ENCODE measurements around the gene RUSC2. TPM values are rescaled to one million over a fixed set of nuclear protein-coding genes. Genes with fewer than 3 reads are reported as not detected.

The RUSC2 gene
- polyA plus RNA-seq, 2 of the 4 experiments (the other 2 are of a cell fraction) = 15.9 to 21.2 TPM

GRCh38 chr9:35537913-35538312 lies 48.0 kb downstream of the RUSC2 start:
- ChIA-PET CTCF (interaction anchor here (1.2 to 10.6 kb wide), 10 partner anchors 9 to 60 kb away, joined by 3 to 122 read pairs (median 4); partner anchors contain the start of gene RUSC2), POLR2A (interaction anchor here (2.0 kb wide), 1 partner anchor 8 kb away, joined by 6 read pairs; no protein-coding TSS in a partner anchor)
- H3K27ac ChIP-seq = peak overlapping the region; percentile 59 to 78
- H3K4me3 ChIP-seq = no peak overlapping the region
- DNase-seq (ENCODE audit: low read depth in 1 of 2, low spot score in 1 of 2) (no peak), ATAC-seq (peak in 1 of 2 experiments; percentile 50; a peak in 3 of 6 replicates), FAIRE-seq (no peak)
- WGBS (ENCODE audit: missing lambda C conversion rate) = 95% methylated on average over 2 of the region's 3 CpGs
- H3K4me1 ChIP-seq = peaks cover 69% of the 10 kb centered on the region
- peak overlapping the region; percentile 26; the same call in 2 of the 3 replicates for H3K4me2 ChIP-seq
- TF ChIP-seq ZSCAN20 (CRISPR knock-in tag; IDR thresholded peaks at IDR 0.05) (no peak), PBX3 (IDR thresholded peaks at IDR 0.05) (no peak), RARB (CRISPR knock-in tag; IDR thresholded peaks at IDR 0.05) (no peak), SMC3 (IDR thresholded peaks at IDR 0.05) (no peak), CBX8 (IDR thresholded peaks at IDR 0.05) (no peak), CHD4 (IDR thresholded peaks at IDR 0.05; ENCODE audit: borderline replicate concordance) (no peak), ATOH8 (CRISPR knock-in tag; IDR thresholded peaks at IDR 0.05; ENCODE audit: low read depth) (no peak), RAD21 (conservative IDR thresholded peaks at IDR 0.05 in 1 of 2, IDR thresholded peaks at IDR 0.05 in 1 of 2) (no peak), TFCP2L1 (CRISPR knock-in tag; IDR thresholded peaks at IDR 0.05) (no peak)
- TF ChIP-seq, protein P1, sequence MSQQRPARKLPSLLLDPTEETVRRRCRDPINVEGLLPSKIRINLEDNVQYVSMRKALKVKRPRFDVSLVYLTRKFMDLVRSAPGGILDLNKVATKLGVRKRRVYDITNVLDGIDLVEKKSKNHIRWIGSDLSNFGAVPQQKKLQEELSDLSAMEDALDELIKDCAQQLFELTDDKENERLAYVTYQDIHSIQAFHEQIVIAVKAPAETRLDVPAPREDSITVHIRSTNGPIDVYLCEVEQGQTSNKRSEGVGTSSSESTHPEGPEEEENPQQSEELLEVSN (IDR thresholded peaks at IDR 0.05; ENCODE audit: borderline replicate concordance, low read depth) = no peak
- no peaks in the 10 kb centered on the region for H3K9me3 ChIP-seq

DNA sequence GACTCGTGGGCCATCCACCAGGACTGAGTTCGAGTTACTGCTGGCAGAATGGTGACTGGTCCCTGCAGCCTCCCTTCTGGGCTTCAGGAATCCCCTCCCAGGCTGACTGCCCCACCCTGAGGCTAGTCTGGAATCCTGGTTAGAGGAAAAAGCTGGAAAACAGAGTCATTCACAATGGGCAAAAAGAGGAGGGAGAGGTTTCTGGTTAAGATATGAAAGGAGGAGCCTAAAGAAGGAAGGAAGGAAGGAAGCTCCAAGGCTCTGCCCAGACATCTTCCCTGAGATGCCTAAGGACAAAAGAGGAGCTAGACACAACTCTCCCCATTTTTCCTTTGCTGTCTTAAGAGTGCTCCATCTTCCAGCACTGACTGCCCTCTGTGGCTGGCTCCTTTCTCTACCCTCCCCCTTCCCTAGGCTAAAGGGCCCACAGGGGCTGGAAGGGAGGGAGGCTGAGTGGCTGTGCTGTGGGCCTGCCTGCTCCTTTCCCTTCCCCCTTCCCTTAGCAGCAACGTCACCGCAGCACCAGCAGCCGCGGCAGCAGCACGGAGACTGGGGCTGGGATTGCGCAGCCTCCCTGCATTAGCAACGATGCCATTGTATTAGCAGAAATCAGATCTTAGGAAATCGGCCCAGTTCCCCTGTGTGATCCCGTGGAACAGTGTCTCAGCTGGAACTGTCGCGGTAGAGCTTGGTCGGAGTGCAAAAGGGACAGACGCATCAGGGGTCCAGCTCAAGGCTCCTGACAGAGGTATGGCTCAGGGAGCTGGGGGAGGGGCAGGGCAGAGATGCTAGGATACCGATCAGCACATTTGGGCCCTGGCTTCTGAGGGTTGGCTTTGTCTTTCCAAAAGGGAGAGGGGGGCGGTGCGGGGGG lies 48.7 kb downstream of the RUSC2 start:
- ChIA-PET POLR2A (interaction anchor here (2.0 kb wide), 1 partner anchor 9 kb away, joined by 6 read pairs; no protein-coding TSS in a partner anchor), CTCF (interaction anchor here (0.7 to 10.6 kb wide), 12 partner anchors 8 to 778 kb away, joined by 3 to 122 read pairs (median 4); partner anchors contain the start of gene RUSC2)
- no peak for FAIRE-seq
- Histone ChIP-seq H3K4me1 (peaks cover 63% of the 10 kb centered on the region), H3K4me3 (no peak overlapping the region), H3K9me3 (no peaks in the 10 kb centered on the region), H3K27ac (peak overlapping the region; percentile 59 to 78), H3K4me2 (peak overlapping the region; percentile 26)
- DNase-seq (ENCODE audit: low read depth in 1 of 2, low spot score in 1 of 2) = no peak
- WGBS (ENCODE audit: missing lambda C conversion rate) = 85% methylated on average over 14 of the region's 18 CpGs
- TF ChIP-seq CEBPB (IDR thresholded peaks at IDR 0.05) (no peak), JUN (IDR thresholded peaks at IDR 0.05) (no peak), REST (IDR thresholded peaks at IDR 0.05) (no peak), RCOR1 (IDR thresholded peaks at IDR 0.05; ENCODE audit: low read depth, low read length) (no peak), BHLHE40 (IDR thresholded peaks at IDR 0.05; ENCODE audit: low read depth, low read length) (no peak), SMC3 (IDR thresholded peaks at IDR 0.05) (no peak), HOXB5 (CRISPR knock-in tag; IDR thresholded peaks at IDR 0.05) (no peak), EHF (CRISPR knock-in tag; IDR thresholded peaks at IDR 0.05) (no peak), EHMT2 (IDR thresholded peaks at IDR 0.05; ENCODE audit: low read depth) (no peak), SREBF2 (IDR thresholded peaks at IDR 0.05) (no peak)
- TF ChIP-seq, protein P1 (IDR thresholded peaks at IDR 0.05; ENCODE audit: borderline replicate concordance, low read depth) = no peak
- peak in 1 of 2 experiments; percentile 27; a peak in 2 of 6 replicates for ATAC-seq
